MM.1S (cell line): ENCODE data around the gene DNAJC8.

Source experiments
- CTCF ChIP-seq: fragments of 300-600 bp; sonication (generic); IDR thresholded peaks from 2 replicates; pipeline ENCODE4 v1.5.1; 2016; ENCODE audit warnings: antibody characterized with exemption, low read length, mixed read lengths
- EZH2 ChIP-seq: fragments of 300-600 bp; sonication (generic); optimal IDR thresholded peaks from 2 replicates; pipeline ENCODE3; 2017; ENCODE audit warnings: low read depth, mild to moderate bottlenecking, antibody characterized with exemption, low read length, mixed read lengths
- EZH2phosphoT487 ChIP-seq: fragments of 300-600 bp; sonication (generic); IDR thresholded peaks from 2 replicates; pipeline ENCODE4 v1.6.1; 2018; ENCODE audit warnings: antibody characterized with exemption, low read length

GRCh38 chr1:28172713-28173150, 60.1 kb downstream of the DNAJC8 start:
- TF ChIP-seq CTCF (no peak), EZH2 (no peak), EZH2phosphoT487 (no peak)
